OCI-M2 (cell line): ENCODE results near the gene KCNQ2.

Experiments used
- DNase-seq: peaks from one replicate; lab custom pipeline; 2025; ENCODE audit not compliant: unreplicated experiment; lab: John Stamatoyannopoulos, UW

Gene KCNQ2

DNA sequence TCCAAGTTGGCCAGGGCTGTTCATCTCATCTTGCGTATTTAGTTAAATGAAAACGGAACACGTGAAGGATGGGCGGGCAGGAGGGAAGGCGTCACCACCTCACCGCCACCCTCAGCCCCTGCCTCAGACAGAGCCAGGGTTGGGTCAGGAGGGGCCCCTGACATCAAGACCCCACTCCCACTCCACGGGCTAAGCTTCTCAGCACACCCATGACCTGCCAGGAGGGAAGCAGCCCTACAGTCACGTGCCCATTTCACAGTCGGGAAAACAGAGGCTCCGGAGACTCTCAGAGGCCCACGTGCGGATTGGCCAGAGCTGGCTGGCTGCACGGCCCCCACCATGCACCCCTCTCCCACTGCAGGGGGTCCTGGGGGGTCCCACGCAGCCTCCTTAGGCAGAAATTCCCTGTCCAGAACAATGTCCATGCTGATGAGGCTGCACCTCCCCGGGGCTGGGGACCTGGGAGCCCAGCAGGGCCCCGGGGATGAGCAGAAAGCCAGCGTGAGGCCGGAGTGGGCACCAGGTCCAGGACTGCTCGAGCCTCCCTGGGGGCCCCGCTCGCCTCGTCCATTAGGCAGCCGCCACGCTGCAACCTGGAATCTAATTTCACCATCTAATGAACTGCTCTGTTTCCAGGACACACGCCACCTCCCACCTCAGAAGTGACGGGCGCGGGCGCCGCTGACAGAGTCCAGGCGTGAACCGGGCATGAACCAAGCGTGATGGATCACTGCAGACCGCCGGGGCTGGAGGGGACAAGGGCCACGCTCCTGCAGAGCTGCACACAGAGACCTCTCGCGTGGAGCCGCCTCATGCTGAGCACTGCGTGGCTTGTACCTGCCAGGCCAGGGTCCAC, 15.8 kb downstream of the KCNQ2 start:
- DNase-seq, result no peak

DNA sequence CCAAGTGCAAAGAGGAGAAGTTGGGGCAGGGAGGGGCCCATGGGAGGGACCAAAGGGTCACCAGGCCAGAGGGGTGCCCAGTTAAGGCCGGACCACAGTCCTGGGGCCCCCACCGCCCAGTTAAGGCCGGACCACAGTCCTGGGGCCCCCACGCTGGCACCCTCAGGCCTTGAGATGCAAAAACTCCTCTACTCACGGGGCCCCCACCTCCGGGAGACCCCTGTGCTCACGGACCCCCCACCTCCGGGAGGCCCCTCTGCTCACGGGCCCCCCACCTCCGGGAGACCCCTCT, 16.9 kb downstream of the KCNQ2 start:
- no peak for DNase-seq

DNA sequence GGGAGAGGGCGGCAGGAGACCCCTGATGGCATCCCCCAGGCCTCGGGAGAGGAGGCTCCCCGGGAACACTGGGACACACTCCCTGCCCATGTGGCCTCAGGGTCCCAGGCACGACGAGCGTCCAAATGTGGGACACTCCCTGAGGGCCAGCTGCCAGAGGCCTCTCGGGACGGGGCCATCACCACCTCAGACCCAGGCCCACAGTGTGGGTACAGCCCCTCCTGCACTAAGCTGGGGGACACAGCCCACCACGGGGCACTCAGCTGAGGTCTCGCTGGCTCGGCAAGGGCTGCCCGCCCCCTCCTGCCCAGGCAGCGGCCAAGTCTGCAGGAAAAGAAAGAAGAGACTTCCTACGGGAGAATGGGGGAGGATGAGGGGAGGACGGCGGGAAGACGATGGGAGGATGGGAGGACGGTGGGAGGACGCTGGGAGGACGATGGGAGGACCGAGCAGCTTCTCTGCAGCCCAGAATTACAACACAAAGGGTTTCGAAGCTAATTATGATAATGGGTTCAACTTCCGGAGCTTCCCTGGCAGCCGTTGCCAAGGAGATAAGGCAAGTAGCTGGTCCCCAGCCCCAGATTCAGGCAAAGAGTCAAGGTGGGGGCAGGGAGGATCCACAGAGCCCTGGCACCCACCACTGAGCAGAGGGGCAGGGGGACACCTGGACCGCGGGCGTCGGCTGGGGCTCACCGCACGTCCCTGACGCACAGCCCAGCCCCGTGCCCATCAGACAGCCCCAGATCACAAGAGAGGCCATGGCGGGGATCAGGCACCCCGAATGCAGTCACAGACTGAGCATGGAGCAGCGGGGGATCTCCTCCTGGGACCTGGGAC, 17.5 kb downstream of the KCNQ2 start:
- DNase-seq, result no peak

DNA sequence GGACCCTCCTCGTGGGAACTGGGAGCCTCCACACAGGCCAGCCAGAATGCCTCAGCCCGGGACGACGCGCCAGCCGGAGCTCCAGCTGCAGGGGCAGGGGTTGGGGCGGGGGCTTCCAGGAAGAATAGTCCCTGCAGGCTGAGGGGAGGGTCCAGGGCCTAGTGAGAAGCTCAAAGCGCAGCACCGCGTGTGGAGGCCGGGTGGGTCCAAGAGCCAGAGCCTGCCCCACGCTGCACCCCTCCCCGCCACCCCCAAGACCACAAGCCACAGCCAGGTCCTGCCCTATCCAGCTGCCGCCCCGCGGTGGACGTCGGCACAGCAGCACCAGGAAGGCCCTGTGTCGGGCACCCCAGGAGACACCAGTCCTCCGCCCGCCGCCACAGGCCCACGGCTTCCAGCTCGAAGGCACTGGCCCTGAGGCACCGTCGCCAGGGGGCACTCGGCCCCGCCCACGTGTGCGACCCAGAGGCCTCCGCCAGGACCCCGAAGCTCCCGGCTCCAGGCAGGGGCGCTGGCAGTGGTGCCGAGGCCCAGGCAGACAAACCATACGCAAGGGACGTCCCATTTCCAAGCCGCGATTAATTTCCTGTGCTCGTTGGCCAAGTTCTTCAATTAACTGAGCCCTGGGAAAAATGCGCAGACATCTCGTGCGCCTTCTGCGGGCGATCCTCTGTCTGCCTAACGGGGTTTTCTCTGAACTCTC, 19.5 kb downstream of the KCNQ2 start:
- no peak for DNase-seq

DNA sequence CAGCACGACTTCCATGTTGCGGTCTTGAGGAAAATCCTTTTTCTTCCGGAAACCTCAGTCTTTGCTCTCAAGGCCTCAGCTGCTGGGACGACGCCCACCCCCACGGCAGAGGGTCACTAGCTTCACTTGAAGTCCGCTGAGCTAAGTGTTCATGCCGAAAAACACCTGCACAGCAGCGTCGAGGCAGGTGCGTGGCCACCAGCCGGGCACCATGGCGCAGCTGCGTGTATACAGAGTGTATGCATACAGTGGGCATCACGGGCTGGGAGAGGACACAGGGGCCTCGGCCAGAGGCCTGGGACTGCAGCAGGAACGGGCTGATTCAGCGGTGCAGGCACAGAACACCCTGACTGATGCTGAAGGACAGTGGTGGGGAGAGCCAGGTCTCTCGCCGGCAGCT, 20.1 kb downstream of the KCNQ2 start:
- no peak for DNase-seq

DNA sequence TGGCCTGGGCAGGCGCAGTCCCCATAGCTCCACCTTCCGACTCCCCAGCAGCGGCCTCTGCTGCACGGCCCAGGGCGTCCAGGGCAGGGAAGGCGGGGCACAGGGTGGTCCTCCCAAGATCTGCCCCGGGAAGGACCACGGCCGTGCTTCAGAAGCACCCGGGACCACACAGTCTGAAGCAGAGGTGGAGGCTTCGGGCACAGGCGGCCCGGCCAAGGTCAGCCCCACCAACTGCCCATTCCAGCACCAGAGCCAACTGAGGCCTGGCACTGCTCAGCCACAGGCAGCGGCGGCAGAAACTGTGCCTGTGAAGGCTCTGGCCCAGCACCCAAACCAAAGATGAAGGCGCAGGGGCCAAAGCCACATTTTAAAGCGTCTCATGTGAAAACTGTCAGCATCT, 20.6 kb downstream of the KCNQ2 start:
- no peak for DNase-seq

DNA sequence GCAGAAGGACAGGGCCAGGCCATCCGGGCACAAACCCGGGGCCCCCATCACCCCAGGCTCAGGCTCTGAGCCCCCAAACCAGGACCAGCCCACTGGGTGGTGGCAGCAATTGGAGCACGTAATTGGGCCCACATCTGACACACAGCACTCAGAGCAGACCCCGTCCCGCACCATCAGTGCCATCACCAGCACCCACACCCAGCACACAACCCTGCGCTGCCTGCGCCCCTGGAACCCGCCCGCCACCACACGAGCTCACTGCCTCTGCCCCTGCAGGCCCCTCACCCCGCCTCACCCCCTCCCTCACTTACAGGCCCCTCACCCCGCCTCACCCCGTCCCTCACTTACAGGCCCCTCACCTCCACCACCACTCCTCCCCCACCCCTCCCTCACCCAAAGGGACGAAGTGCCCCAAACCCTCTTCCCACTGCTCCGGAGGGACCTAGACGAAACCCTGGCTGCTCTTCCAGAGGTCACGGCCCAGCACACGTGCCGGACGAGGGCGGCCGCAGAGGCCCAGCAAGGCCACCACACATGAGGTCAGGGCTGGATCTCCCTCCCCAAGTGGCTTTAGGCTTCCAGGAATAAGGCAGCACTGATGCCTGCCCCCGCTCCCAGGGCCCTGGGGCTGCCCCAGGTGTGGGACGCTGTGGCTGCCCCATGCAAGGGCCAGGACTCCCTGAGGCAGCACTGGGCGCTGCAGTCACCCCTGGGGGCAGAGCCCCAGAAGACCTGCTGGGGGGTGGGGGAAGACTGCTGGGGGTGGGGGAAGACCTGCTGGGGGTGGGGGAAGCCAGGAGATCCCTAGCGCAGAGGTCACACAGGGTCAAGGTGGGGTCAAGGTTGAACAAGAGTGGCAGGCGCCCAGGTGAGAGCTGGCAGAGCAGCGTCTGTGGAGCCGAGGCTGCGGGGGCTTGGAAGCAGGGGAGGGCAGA, 22.4 kb downstream of the KCNQ2 start:
- DNase-seq, result no peak

DNA sequence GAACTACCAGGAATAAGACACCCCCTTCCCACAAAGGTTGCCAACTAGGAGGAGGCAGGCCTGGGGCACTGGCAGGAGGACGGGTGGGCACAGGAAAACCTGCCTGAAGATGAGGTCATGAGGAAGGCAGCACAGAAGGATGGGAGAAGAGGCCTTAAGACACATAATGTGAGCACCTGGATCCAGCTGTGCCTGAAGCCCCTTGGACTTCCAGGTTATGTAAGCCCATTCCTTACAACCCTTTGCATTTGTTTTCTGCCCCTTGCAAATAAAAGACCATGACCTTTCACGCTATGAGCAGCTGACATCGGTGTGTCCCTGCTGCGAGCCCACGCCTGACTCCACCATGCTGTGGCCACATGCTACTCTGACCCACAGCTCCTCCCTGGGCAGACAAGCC, 23.4 kb downstream of the KCNQ2 start:
- no peak for DNase-seq

DNA sequence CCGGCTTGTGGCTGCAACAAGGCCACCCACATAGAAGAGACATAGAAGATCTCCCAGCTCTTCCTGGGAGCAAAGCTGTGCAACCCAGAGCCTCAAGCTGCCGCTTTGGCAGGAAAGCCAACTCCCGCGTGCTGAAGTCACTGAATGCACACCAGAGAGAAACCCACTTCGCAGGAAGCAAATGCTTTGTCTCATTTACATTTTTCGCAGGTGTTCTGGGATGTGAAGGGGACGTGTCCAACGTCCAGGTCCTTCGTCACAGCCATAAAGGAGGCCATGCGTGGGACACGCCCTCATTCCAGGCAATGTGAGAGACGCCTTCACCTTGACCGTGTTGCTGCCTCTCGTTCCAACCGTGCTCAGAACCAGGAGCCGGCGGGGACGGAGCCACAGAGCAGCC, 24.4 kb downstream of the KCNQ2 start:
- DNase-seq, result no peak

DNA sequence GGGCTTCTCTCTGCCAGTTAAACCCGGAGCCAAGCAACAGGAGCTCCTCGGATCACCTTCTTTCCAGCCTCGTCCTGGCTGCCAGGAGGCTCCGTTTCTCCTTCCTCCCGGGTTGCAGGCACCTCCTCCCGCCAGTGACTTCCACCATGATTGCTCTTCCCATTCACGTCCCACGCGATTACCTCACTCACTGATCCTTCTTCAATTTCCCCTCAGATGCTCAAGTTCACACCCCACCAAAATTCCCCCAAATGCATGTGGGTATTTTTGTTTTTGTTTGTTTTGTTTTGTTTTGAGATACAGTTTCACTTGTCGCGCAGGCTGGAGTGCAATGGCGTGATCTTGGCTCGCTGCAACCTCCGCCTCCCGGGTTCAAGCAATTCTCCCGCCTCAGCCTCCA, 25.1 kb downstream of the KCNQ2 start:
- DNase-seq, result no peak

DNA sequence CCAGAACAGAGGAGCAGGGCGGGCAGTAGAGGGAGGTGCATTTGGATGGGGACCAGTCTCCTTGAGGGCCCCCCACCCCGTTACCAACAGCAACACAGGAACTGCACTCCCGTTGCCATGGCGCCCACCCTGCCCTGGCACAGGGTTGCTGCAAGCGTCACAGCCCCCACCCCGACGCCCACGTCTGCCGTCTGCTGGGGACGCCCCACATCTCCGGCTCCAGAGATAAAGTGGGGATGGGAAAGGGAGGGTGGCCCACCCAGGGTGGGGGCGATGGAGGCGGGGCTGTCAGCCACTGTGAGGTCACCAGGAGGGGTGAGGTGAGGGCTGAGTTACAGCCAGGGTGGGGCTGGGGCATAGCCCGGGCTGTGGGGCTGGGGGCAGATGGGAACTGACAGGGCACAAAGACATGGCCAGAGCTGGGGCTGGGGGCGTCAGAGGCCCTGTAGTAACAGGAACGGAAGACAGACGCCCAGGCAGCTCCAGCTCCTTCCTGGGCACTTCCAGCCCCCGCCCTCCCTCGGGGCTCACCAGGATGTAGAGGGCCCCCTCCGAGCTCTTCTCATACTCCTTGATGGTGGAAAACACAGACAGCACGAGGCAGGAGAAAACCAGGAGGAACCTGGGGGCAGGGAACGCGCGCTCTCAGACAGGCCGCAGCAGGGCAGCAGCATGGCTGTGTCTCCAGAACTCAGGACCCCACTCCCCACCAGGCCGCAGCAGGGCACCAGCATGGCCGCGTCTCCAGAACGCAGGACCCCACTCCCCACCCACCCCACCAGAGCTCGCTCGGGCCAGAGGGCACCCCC, 26.0 kb downstream of the KCNQ2 start:
- no peak for DNase-seq

DNA sequence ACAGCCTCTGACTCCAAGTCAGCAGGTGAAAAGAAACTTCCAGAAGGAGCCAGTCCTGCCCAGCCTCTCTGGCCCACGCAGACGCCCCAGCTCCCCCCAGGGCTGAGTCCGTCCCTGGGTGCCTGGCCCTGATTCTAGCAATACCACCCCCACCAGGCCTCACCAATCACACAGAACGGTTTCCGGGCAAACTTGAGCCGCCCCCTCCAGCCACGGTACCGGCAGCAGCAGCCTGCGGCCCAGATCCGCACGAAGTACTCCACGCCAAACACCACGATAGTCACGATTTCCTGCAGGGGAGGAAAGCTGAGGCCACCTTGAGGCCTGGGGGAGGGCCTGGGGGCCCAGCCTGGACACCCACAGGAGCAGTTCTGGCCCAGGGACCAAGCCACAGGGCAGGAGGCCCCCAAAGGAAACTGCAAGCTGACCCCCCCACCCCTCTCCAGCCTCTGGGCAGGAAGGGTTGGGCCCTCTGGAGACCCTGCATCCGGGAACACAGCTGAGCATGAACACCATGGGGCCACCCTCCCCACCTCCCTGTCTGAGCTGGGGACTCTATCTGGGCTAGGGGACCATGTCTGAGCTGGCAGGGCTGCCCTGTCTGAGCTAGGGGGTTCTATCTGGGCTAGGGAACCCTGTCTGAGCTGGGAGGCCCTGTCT, 27.2 kb downstream of the KCNQ2 start:
- no peak for DNase-seq

DNA sequence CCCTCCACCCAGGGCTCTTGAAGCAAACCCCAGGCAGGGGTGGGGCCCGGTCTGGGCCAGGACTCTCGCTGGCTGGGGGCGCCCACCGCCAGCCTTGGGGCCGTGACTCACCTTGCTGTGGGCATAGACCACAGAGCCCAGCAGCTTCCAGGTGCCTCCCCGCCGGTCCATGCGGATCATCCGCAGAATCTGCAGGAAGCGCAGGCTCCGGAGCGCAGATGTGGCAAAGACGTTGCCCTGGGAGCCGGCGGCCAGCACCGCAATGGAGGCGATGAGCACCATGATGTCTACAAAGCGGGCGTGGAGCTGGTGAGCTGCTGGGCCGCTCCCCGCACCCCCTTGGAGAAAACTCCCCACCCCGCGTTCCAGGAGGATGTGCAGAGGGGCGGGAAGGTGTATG, 27.9 kb downstream of the KCNQ2 start:
- no peak for DNase-seq

DNA sequence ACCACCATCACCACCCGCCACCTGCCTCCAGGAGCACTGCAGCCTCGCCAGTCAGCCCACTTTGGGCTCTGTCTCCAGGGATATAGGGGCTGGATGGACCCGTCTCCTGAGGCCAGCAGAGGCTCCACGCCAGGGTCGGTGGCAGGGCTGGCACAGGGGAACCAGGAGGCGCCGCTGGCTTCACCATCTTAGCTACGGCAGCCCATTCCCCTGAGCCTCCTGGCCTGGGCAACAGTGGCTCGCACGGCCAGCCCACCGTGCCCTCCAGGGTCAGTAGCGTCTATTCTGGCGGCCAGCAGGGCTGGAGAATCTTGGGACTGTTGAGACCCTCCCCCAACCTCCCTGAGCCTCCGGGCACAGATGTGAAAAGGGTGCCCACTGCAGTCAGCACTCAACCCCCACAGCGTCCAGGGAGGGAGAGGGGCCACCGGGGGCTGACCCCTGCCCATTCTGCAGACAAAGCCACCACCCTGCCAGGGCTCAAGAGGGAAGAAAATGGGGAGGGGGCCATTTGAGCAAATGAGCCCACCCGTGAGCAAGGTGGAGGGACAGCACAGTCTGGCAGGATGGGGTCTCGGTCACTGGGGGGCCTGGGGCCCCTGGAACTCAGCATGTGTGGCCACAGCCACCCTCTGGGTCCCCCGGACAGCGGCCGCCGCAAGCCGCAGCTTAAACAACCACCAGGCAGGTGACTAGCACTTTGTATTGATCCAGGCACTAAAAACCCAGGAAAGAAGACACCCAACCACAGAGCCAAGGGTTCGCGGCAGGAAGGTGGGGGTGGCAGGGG, 28.7 kb downstream of the KCNQ2 start:
- DNase-seq, result no peak

DNA sequence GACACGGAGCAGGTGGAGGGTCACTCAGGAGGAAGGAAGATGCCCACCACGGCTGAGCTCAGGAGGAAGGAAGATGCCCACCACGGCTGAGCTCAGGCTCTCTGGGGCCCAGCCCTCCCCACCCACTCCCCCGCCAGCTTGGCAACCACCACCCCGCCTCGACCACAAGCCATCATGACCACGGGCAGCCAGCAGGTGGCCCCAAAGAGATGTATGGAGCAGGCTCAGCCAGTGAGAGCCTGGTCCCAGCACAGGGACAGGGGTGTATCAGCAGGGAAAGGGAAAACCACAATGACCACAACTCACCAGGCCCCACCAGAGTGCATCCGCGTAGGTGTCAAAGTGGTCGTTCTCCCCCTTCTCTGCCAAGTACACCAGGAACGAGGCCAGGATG, 30.4 kb downstream of the KCNQ2 start:
- no peak for DNase-seq

DNA sequence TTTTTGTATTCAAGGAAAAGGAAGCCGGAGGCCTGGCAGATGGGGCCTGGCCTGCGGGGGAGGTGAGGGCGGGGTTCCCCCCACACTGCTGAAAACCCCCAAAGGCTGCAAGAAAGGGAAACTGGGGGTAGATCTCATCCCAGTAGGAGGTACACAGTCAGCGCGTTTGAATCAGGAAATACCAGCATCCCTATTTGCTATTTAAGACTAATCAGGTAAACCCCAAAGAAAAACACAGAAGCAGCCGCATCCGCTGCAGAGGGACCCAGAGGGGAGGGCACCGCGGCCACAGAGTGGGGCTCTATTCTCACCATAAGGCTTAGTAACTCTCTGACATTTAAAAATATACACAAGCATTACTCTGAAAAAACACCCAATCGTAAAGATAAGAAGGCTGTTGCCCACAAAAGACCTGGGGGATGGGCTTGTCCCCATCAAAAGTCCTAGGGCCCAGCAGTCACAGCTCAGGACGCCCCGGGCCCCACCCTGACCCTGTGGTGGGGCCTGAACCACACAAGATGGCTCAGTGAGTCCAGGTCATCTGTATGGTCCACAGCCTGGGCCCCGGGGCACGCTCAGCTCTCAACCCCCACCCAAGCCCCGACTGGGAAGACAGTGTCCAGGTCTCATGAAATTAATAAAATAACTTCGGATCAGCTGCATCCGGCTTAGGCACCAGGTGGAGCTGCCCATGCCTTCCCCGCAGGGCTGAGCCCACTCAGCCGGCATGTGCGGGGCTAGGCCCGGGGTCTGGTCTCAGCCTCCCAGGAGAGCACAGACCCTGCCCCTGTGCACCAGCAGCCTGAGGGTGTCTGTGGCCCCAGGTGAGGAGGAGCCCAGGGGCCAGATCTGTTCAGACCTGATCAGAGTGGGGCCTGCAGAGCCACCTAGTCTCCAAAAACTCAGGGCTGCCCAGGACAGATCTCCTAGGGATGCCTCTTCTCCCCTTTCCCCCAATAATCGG, 31.0 kb downstream of the KCNQ2 start:
- no peak for DNase-seq

DNA sequence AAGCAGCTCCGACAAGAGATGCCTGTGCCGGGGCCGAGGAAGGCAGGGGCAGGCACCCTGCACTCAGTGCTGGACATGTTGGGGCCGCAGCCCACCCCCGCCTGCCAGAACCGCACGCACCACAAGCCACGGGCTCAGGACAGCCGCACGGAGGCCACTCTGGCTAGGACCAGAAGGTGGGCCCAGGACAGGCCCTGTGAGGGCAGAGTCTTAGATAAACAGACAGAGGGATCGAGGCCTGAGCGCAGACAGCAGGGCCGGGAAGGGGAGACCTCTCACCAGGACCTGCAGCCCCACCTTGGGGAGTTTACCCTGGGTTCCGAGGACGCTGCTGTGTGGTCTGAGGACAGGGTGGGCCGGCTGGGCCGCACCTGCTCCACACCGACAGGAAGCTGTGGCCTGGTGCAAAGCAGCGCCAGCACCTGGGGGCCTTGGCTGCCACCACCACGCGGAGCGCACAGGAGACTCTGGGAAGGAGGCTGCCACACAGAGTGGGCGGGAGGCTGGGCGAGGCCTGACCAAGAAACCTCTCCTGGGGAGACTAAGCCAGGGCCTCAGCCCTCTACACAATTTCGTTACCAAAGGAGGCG, 32.0 kb downstream of the KCNQ2 start:
- no peak for DNase-seq
